HCT116 (cell line): Measurements from ENCODE around the gene EVX2. TPM values are rescaled to one million over a fixed set of nuclear protein-coding genes. Genes with fewer than 3 reads are reported as not detected.

Experiments
- ATAC-seq: fragments of 200-7000 bp; cut with Tn5 transposase; 2 replicates; pipeline ENCODE4 v1.9.1; 2020; ENCODE audit warnings: mild to moderate bottlenecking, moderate library complexity
- BruUV-seq: library from RNA; stranded (reverse); fragments of 400-500 nt; replicated peaks from 2 replicates; lab custom pipeline; 2021; lab: Mats Ljungman, UMichigan
- CTCF ChIA-PET: fragments of 300-600 bp; sonication (Branson Sonifier 250); formaldehyde crosslinking; loops from one replicate; lab custom pipeline; 2021; ENCODE audit warnings: antibody characterized with exemption; lab: Charles Lee
- POLR2A ChIA-PET: fragments of 300-600, 350-600 bp; sonication (Branson Sonifier 250); formaldehyde crosslinking; loops from one replicate; lab custom pipeline; 2021; ENCODE audit warnings: antibody characterized with exemption; lab: Charles Lee
- RAD21 ChIA-PET, 2 experiments: fragments of 300-600 bp; sonication (Branson Sonifier 250); formaldehyde crosslinking; loops; one replicate each; lab custom pipeline; 2023; ENCODE audit warnings: low total read pairs in 2 of 2; ENCODE audit not compliant: uncharacterized antibody in 2 of 2, unreplicated experiment in 2 of 2, low non-redundant PET in 1 of 2; lab: Charles Lee
- DNase-seq: peaks from one replicate; pipeline ENCODE4 v3.0.0-alpha.2; 2010; ENCODE audit warnings: low read depth, low spot score
- H2AFZ ChIP-seq: fragments of 200-600 bp; shearing (Covaris generic), sonication (generic); 2 replicates; pipeline ENCODE4 v1.6.1; 2017; ENCODE audit warnings: low read depth, mixed run types, mixed read lengths, antibody characterized with exemption, low read length; ENCODE audit not compliant: poor library complexity, severe bottlenecking
- H3K27ac ChIP-seq: 2 replicates; pipeline ENCODE4 v1.5.1; 2012; ENCODE audit warnings: low read depth, low read length
- H3K27me3 ChIP-seq: fragments of 200-600 bp; sonication (generic); 2 replicates; pipeline ENCODE4 v1.6.1; 2016; ENCODE audit warnings: mixed run types, low read length, mixed read lengths; ENCODE audit not compliant: insufficient read depth
- H3K36me3 ChIP-seq, 2 experiments: fragments of 200-500 bp in 1 of 2; fragments of 200-600 bp in 1 of 2; sonication (Bioruptor generic) in 1 of 2; sonication (generic) in 1 of 2; 2 replicates each; pipeline versions ENCODE4 v1.5.1 to v1.6.1; 2014 to 2016; ENCODE audit warnings: low read length in 2 of 2, inconsistent platforms in 1 of 2, mixed read lengths in 1 of 2, mixed run types in 1 of 2; ENCODE audit not compliant: insufficient read depth in 2 of 2, control insufficient read depth in 1 of 2
- H3K4me1 ChIP-seq, 2 experiments: fragments of 200-600 bp in 1 of 2; sonication (generic) in 1 of 2; 2 replicates each; pipeline versions ENCODE4 v1.5.1 to v1.6.1; 2012 to 2017; ENCODE audit warnings: low read length in 2 of 2, inconsistent platforms in 1 of 2, mild to moderate bottlenecking in 1 of 2, mixed read lengths in 1 of 2, mixed run types in 1 of 2, moderate library complexity in 1 of 2; ENCODE audit not compliant: insufficient read depth in 2 of 2, control insufficient read depth in 1 of 2
- H3K4me2 ChIP-seq: fragments of 200-600 bp; sonication (generic); 2 replicates; pipeline ENCODE4 v1.6.1; 2017; ENCODE audit warnings: mixed run types, low read length, mixed read lengths
- H3K4me3 ChIP-seq, 2 experiments: fragments of 200-600 bp in 1 of 2; sonication (generic) in 1 of 2; replicated peaks in 1 of 2; 2 replicates each; pipeline ENCODE4 v1.5.1; 2011 to 2016; ENCODE audit warnings: low read length in 2 of 2, control low read depth in 1 of 2, low read depth in 1 of 2, mild to moderate bottlenecking in 1 of 2, mixed read lengths in 1 of 2, mixed run types in 1 of 2
- H3K79me2 ChIP-seq: fragments of 200-600 bp; sonication (generic); 2 replicates; pipeline ENCODE4 v1.6.1; 2017; ENCODE audit warnings: mild to moderate bottlenecking, mixed run types, low read length, moderate library complexity, mixed read lengths; ENCODE audit not compliant: insufficient read depth
- H3K9ac ChIP-seq: fragments of 200-600 bp; sonication (generic); 2 replicates; pipeline ENCODE4 v1.6.1; 2016; ENCODE audit warnings: low read length, mixed read lengths
- H3K9me2 ChIP-seq: fragments of 200-600 bp; sonication (generic), shearing (Covaris generic); 2 replicates; pipeline ENCODE4 v1.6.1; 2017; ENCODE audit warnings: mixed run types, mild to moderate bottlenecking, moderate library complexity; ENCODE audit not compliant: insufficient read depth
- H3K9me3 ChIP-seq, 2 experiments: fragments of 200-500 bp in 1 of 2; fragments of 200-600 bp in 1 of 2; sonication (Bioruptor generic) in 1 of 2; sonication (generic) in 1 of 2; 2 replicates each; pipeline ENCODE4 v1.6.1; 2014 to 2017; ENCODE audit warnings: low read length in 2 of 2, mixed read lengths in 2 of 2, inconsistent platforms in 1 of 2, low read depth in 1 of 2, mild to moderate bottlenecking in 1 of 2, mixed run types in 1 of 2, moderate library complexity in 1 of 2; ENCODE audit not compliant: control insufficient read depth in 1 of 2, insufficient read depth in 1 of 2
- H4K20me1 ChIP-seq: fragments of 200-600 bp; sonication (generic), shearing (Covaris generic); 2 replicates; pipeline ENCODE4 v1.6.1; 2017; ENCODE audit warnings: mixed run types, mild to moderate bottlenecking, moderate library complexity; ENCODE audit not compliant: insufficient read depth
- CEBPB ChIP-seq: IDR thresholded peaks from 2 replicates; pipeline ENCODE4 v1.6.1; 2012; ENCODE audit warnings: low read depth
- EGR1 ChIP-seq: IDR thresholded peaks from 2 replicates; pipeline ENCODE4 v1.6.1; 2012; ENCODE audit warnings: low read depth
- ELF1 ChIP-seq: IDR thresholded peaks from 2 replicates; pipeline ENCODE4 v1.6.1; 2012; ENCODE audit warnings: low read depth, borderline replicate concordance
- EZH2 ChIP-seq: fragments of 200-600 bp; sonication (generic); IDR thresholded peaks from 2 replicates; pipeline ENCODE4 v1.6.1; 2017; ENCODE audit warnings: antibody characterized with exemption, mixed run types
- EZH2phosphoT487 ChIP-seq: fragments of 200-600 bp; IDR thresholded peaks from 2 replicates; pipeline ENCODE4 v1.6.1; 2018; ENCODE audit warnings: antibody characterized with exemption, borderline replicate concordance
- JUND ChIP-seq: IDR thresholded peaks from 2 replicates; pipeline ENCODE4 v1.6.1; 2012
- POLR2AphosphoS5 ChIP-seq: IDR thresholded peaks from 2 replicates; pipeline ENCODE4 v1.6.1; 2011; ENCODE audit warnings: mild to moderate bottlenecking, low read depth, low read length, moderate library complexity
- SIN3A ChIP-seq: IDR thresholded peaks from 2 replicates; pipeline ENCODE4 v1.6.1; 2012; ENCODE audit warnings: low read depth
- SRF ChIP-seq: IDR thresholded peaks from 2 replicates; pipeline ENCODE4 v1.6.1; 2012; ENCODE audit warnings: low read depth
- TCF7L2 ChIP-seq: IDR thresholded peaks from 2 replicates; pipeline ENCODE4 v1.7.0; 2011; ENCODE audit warnings: borderline replicate concordance, inconsistent platforms; ENCODE audit not compliant: insufficient read depth, insufficient read length; ENCODE audit errors: extremely low read depth
- YY1 ChIP-seq: IDR thresholded peaks from 2 replicates; pipeline ENCODE4 v1.6.1; 2011; ENCODE audit warnings: low read length, low read depth, moderate library complexity, mild to moderate bottlenecking; ENCODE audit not compliant: insufficient replicate concordance; ENCODE audit errors: extremely low read depth
- ZFX ChIP-seq: fragments of 450-650 bp; IDR thresholded peaks from 2 replicates; pipeline ENCODE4 v1.6.1; 2017
- ZNF274 ChIP-seq: fragments of 200-500 bp; sonication (Bioruptor generic); IDR thresholded peaks from 2 replicates; pipeline ENCODE4 v1.6.1; 2014; ENCODE audit warnings: mild to moderate bottlenecking, low read depth, low read length, inconsistent platforms
- intact Hi-C: fragments of 100-400 bp; cut with micrococcal nuclease; formaldehyde crosslinking; loops from 2 replicates; pipeline ENCODE4 v1.10.0; 2022
- total RNA-seq: library from RNA; stranded (reverse); gene quantifications from one replicate; pipeline ENCODE4 v1.2.1, GENCODE V29; 2021; ENCODE audit not compliant: unreplicated experiment
- TF ChIP-seq, protein P1 (sequence below): IDR thresholded peaks from 2 replicates; pipeline ENCODE4 v1.6.1; 2012
- TF ChIP-seq, protein P2 (sequence below): IDR thresholded peaks from 2 replicates; pipeline ENCODE4 v1.6.1; 2012; ENCODE audit warnings: low read depth
- TF ChIP-seq, protein P3 (sequence below): IDR thresholded peaks from 2 replicates; pipeline ENCODE4 v1.6.1; 2011; ENCODE audit warnings: mild to moderate bottlenecking, low read length, moderate library complexity; ENCODE audit not compliant: insufficient replicate concordance; ENCODE audit errors: extremely low read depth
- TF ChIP-seq, protein P4 (sequence below), 3 experiments: fragments of 200-600 bp in 1 of 3; sonication (generic) in 1 of 3; IDR thresholded peaks in 2 of 3; conservative IDR thresholded peaks in 1 of 3; 2 replicates each; pipeline ENCODE4 v1.5.1; 2012 to 2017; ENCODE audit warnings: low read depth in 2 of 3, low read length in 2 of 3, antibody characterized with exemption in 1 of 3, borderline replicate concordance in 1 of 3, control low read depth in 1 of 3, mild to moderate bottlenecking in 1 of 3, mixed read lengths in 1 of 3, mixed run types in 1 of 3, moderate library complexity in 1 of 3; ENCODE audit not compliant: insufficient read depth in 1 of 3

Gene EVX2
- total RNA-seq, 1 experiment from 2014 or later, result not detected

DNA sequence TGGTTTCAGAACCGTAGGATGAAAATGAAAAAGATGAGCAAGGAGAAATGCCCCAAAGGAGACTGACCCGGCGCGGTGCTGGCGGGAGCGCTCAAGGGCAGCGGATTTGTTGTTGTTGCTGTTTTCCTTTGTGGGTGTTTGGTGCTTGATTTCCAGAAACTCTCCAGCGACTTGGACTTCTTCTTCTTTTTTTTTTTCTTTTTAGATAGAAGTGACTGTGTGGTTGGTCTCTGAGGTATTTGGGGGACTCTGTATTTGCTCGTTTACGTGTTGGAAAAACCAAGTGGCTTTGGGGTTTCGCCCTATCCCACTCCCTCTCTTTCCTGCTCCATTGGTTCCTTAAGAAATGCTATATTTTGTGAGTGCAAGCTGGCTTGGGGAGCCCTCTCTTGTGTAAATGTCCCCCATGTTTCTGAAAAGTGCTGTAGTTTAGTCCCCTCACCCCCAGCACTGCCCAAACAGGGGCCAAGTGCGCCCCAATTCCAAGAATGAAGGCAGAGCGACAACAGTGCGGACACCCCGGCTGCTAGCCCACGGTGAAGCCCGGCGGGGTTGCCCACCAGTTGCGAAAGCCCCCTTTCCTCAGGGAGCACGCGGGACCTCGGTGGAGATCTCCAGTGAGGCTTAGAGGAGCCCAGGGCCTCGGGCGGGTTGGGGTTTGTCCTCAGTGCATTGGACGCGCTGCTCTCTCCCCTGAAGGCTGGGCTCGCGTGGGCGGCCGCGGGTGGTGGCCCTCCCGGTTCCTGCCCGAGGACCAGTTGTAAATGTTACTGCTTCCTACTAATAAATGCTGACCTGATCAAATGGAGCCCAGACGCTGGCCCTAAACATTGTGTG lies 40.6 kb upstream of the EVX2 start:
- H3K9ac ChIP-seq, result no peak overlapping the region
- no peak overlapping the region for H2AFZ ChIP-seq
- H3K27ac ChIP-seq, result no peak overlapping the region
- ChIA-PET CTCF (no interaction called here), POLR2A (no interaction called here), RAD21 (no interaction called here)
- H3K9me2 ChIP-seq, result no peaks in the 10 kb centered on the region
- ATAC-seq, result no peak
- no peaks in the 10 kb centered on the region for H4K20me1 ChIP-seq
- no peak for TF ChIP-seq SIN3A
- TF ChIP-seq, protein P1, sequence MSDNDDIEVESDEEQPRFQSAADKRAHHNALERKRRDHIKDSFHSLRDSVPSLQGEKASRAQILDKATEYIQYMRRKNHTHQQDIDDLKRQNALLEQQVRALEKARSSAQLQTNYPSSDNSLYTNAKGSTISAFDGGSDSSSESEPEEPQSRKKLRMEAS, result no peak
- no peak for TF ChIP-seq YY1
- TF ChIP-seq EGR1, result no peak
- TF ChIP-seq JUND, result no peak
- no peak for TF ChIP-seq TCF7L2
- no peak for TF ChIP-seq EZH2
- TF ChIP-seq ZFX, result no peak
- no peak for TF ChIP-seq ELF1
- no peak for TF ChIP-seq CEBPB
- TF ChIP-seq EZH2phosphoT487, result no peak
- TF ChIP-seq POLR2AphosphoS5, result no peak
- TF ChIP-seq, protein P2, sequence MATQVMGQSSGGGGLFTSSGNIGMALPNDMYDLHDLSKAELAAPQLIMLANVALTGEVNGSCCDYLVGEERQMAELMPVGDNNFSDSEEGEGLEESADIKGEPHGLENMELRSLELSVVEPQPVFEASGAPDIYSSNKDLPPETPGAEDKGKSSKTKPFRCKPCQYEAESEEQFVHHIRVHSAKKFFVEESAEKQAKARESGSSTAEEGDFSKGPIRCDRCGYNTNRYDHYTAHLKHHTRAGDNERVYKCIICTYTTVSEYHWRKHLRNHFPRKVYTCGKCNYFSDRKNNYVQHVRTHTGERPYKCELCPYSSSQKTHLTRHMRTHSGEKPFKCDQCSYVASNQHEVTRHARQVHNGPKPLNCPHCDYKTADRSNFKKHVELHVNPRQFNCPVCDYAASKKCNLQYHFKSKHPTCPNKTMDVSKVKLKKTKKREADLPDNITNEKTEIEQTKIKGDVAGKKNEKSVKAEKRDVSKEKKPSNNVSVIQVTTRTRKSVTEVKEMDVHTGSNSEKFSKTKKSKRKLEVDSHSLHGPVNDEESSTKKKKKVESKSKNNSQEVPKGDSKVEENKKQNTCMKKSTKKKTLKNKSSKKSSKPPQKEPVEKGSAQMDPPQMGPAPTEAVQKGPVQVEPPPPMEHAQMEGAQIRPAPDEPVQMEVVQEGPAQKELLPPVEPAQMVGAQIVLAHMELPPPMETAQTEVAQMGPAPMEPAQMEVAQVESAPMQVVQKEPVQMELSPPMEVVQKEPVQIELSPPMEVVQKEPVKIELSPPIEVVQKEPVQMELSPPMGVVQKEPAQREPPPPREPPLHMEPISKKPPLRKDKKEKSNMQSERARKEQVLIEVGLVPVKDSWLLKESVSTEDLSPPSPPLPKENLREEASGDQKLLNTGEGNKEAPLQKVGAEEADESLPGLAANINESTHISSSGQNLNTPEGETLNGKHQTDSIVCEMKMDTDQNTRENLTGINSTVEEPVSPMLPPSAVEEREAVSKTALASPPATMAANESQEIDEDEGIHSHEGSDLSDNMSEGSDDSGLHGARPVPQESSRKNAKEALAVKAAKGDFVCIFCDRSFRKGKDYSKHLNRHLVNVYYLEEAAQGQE, result no peak
- no peak for TF ChIP-seq ZNF274
- TF ChIP-seq, protein P3, sequence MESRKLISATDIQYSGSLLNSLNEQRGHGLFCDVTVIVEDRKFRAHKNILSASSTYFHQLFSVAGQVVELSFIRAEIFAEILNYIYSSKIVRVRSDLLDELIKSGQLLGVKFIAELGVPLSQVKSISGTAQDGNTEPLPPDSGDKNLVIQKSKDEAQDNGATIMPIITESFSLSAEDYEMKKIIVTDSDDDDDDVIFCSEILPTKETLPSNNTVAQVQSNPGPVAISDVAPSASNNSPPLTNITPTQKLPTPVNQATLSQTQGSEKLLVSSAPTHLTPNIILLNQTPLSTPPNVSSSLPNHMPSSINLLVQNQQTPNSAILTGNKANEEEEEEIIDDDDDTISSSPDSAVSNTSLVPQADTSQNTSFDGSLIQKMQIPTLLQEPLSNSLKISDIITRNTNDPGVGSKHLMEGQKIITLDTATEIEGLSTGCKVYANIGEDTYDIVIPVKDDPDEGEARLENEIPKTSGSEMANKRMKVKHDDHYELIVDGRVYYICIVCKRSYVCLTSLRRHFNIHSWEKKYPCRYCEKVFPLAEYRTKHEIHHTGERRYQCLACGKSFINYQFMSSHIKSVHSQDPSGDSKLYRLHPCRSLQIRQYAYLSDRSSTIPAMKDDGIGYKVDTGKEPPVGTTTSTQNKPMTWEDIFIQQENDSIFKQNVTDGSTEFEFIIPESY, result no peak
- no peak for TF ChIP-seq SRF
- TF ChIP-seq, protein P4, sequence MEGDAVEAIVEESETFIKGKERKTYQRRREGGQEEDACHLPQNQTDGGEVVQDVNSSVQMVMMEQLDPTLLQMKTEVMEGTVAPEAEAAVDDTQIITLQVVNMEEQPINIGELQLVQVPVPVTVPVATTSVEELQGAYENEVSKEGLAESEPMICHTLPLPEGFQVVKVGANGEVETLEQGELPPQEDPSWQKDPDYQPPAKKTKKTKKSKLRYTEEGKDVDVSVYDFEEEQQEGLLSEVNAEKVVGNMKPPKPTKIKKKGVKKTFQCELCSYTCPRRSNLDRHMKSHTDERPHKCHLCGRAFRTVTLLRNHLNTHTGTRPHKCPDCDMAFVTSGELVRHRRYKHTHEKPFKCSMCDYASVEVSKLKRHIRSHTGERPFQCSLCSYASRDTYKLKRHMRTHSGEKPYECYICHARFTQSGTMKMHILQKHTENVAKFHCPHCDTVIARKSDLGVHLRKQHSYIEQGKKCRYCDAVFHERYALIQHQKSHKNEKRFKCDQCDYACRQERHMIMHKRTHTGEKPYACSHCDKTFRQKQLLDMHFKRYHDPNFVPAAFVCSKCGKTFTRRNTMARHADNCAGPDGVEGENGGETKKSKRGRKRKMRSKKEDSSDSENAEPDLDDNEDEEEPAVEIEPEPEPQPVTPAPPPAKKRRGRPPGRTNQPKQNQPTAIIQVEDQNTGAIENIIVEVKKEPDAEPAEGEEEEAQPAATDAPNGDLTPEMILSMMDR (IDR thresholded peaks at IDR 0.05 in 2 of 3, conservative IDR thresholded peaks at IDR 0.05 in 1 of 3; ENCODE audit: borderline replicate concordance in 1 of 3, insufficient read depth in 1 of 3, low read depth in 2 of 3, low read length in 2 of 3), result no peak
- H3K4me2 ChIP-seq, result no peak overlapping the region
- intact Hi-C loops, result no loop called here
- peaks cover 0 to 5% of the 10 kb centered on the region in 2 experiments; a peak in 2 of 4 replicates for H3K4me1 ChIP-seq
- H3K36me3 ChIP-seq, result no peaks in the 10 kb centered on the region
- H3K9me3 ChIP-seq, result no peaks in the 10 kb centered on the region
- DNase-seq, result no peak
- no peak overlapping the region for H3K4me3 ChIP-seq
- H3K79me2 ChIP-seq, result no peaks in the 10 kb centered on the region
- BruUV-seq, result no TSS peak
- no peaks in the 10 kb centered on the region for H3K27me3 ChIP-seq
